GM12801 (cell line): ENCODE measurements around the gene NRXN3.

Source experiments
- TF ChIP-seq, protein P1 (sequence below): IDR thresholded peaks from one replicate; pipeline ENCODE4 v1.5.1; 2011; ENCODE audit warnings: control low read depth; ENCODE audit not compliant: insufficient read length; ENCODE audit errors: extremely low read depth

NRXN3 gene

DNA sequence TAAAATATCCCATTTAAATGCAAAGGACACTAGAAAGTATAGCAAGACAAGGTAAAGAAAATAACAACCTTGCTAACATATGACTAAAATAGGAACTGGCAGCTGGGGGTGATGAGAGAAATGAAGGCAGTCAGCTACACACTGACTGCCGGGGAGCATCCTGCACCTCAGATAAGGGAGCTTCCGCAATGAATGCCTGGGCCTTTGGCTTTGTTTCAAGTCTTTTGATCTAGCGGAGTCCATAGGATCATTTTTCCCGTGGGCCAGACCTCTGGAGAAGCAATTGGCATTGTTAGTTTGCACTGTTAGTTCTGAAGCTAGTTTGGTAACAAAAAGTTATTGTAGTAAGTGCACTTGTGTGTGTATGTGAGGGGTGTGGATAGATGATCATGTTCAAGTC lies 1401.2 kb downstream of the NRXN3 start:
- TF ChIP-seq, protein P1, sequence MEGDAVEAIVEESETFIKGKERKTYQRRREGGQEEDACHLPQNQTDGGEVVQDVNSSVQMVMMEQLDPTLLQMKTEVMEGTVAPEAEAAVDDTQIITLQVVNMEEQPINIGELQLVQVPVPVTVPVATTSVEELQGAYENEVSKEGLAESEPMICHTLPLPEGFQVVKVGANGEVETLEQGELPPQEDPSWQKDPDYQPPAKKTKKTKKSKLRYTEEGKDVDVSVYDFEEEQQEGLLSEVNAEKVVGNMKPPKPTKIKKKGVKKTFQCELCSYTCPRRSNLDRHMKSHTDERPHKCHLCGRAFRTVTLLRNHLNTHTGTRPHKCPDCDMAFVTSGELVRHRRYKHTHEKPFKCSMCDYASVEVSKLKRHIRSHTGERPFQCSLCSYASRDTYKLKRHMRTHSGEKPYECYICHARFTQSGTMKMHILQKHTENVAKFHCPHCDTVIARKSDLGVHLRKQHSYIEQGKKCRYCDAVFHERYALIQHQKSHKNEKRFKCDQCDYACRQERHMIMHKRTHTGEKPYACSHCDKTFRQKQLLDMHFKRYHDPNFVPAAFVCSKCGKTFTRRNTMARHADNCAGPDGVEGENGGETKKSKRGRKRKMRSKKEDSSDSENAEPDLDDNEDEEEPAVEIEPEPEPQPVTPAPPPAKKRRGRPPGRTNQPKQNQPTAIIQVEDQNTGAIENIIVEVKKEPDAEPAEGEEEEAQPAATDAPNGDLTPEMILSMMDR, result no peak

- TF ChIP-seq, protein P1, result no peak
These were observed 1403.3 kb downstream of the NRXN3 start for GRCh38 chr14:79573486-79573885.

DNA sequence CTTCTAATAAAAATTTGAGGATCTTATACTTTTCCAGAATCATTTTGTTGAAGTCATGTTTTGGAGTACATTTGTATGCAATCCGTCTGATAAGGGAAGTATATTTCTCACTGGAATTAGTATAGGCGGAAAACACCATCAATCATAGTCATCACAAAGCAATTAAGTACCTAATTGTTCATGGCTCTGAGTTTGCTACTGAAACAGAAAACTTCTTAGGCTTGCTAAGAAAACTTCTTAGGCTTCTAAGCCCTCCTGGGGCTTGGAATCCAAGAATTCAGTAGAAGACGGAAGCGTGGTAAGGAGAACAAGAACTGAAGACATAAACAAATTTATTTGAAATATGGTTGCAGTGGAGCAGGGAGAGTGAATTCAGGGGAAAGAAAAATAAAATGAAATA lies 1404.9 kb downstream of the NRXN3 start:
- TF ChIP-seq, protein P1, result no peak

DNA sequence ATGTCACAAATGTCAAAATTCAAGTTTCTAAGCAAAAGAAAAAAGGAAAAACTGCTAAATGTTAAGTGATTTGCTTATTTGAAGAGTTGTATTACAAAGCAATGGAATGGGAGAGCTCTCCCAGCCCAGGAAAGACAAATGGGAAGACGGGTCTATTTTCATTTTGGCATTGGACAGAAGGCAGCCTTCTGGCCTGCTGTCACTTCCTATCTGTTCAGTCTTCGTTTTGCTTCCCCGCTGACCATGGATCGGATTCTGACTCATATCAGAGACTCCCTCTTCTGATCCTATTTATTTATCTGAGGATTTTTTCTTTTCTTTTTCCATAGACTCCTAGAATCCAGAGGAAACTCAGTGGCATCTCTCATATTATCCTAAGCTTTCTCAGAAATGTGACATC lies 1406.3 kb downstream of the NRXN3 start:
- TF ChIP-seq, protein P1, result no peak

GRCh38 chr14:79578470-79578869 lies 1408.3 kb downstream of the NRXN3 start:
- TF ChIP-seq, protein P1, result no peak

- TF ChIP-seq, protein P1, result no peak
These were observed 1410.2 kb downstream of the NRXN3 start for GRCh38 chr14:79580414-79580813.

DNA sequence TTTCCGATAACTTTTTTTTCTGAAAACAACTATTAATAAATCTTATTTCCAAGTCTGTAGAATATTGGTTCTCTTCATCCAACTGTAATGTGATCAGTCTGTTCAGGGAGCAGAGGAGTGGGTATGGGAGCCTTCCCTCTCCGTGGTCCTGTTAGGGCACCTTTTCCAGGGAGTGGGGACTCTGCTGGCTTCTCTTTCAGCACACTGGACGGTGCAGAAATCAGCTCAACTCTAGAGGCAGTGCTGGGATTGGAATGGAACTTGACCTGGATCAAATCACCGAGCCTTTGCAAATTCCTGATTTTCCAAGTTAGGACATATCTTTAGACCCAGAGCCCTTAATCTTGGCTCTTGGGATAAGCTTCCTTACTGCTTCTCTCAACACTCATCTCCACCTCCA lies 1410.7 kb downstream of the NRXN3 start:
- TF ChIP-seq, protein P1, result no peak
